AG04450 (cell line): Measurements from ENCODE around the gene YPEL2. TPM values are rescaled to one million over a fixed set of nuclear protein-coding genes. Genes with fewer than 3 reads are reported as not detected.

Experiments used
- CTCF ChIA-PET: fragments of 300-600, 350-600 bp; formaldehyde crosslinking; extraction: SDS; loops from one replicate; lab custom pipeline; 2022; ENCODE audit warnings: antibody characterized with exemption, inconsistent platforms; lab: Charles Lee
- POLR2A ChIA-PET: fragments of 350-600 bp; formaldehyde crosslinking; extraction: SDS; loops from one replicate; lab custom pipeline; 2021; ENCODE audit warnings: antibody characterized with exemption, inconsistent platforms; lab: Yijun Ruan, JAX
- DNase-seq: peaks from one replicate; pipeline ENCODE4 v3.0.0-alpha.2; 2011; ENCODE audit warnings: low read depth, low spot score
- H3K27ac ChIP-seq: one replicate; pipeline ENCODE4 v1.5.1; 2012; ENCODE audit warnings: low read depth, low read length, control low read depth
- H3K27me3 ChIP-seq: one replicate; pipeline ENCODE4 v1.6.0; 2012; ENCODE audit warnings: low read length; ENCODE audit not compliant: control insufficient read depth, insufficient read depth
- H3K4me3 ChIP-seq: 2 replicates; pipeline ENCODE4 v1.5.1; 2011; ENCODE audit warnings: mild to moderate bottlenecking, low read depth, low read length, control low read depth
- H3K9me3 ChIP-seq: 2 replicates; pipeline ENCODE4 v1.5.1; 2012; ENCODE audit warnings: low read length; ENCODE audit not compliant: control insufficient read depth, insufficient read depth
- polyA plus RNA-seq: library from polyadenylated mRNA; depleted of rRNA; stranded (reverse); fragments of >200 nt; gene quantifications from 2 replicates; pipeline ENCODE4 v1.2.3, GENCODE V29; 2011; rRNA removed
- small RNA-seq: library from RNA; depleted of rRNA; stranded (forward); fragments of <200 nt; gene quantifications from one replicate; pipeline ENCODE3, GENCODE V24; 2012; ENCODE audit warnings: low read depth; ENCODE audit not compliant: insufficient read length
- TF ChIP-seq, protein P1 (sequence below): IDR thresholded peaks from 2 replicates; pipeline ENCODE4 v1.5.1; 2011; ENCODE audit warnings: low read depth, low read length, control low read depth, inconsistent platforms

YPEL2 gene
- polyA plus RNA-seq, 1 experiment = 7.7 TPM

GRCh38 chr17:59440757-59441463 is 109.5 kb downstream of the YPEL2 start:
- no peak overlapping the region for H3K27ac ChIP-seq
- POLR2A ChIA-PET = no interaction called here
- CTCF ChIA-PET = interaction anchor here (0.6 to 9.3 kb wide), 31 partner anchors 9 to 239 kb away, joined by 3 to 198 read pairs (median 4); partner anchors contain the start of gene GDPD1
- no peak overlapping the region for H3K4me3 ChIP-seq
- no peaks in the 10 kb centered on the region for H3K9me3 ChIP-seq
- TF ChIP-seq, protein P1, sequence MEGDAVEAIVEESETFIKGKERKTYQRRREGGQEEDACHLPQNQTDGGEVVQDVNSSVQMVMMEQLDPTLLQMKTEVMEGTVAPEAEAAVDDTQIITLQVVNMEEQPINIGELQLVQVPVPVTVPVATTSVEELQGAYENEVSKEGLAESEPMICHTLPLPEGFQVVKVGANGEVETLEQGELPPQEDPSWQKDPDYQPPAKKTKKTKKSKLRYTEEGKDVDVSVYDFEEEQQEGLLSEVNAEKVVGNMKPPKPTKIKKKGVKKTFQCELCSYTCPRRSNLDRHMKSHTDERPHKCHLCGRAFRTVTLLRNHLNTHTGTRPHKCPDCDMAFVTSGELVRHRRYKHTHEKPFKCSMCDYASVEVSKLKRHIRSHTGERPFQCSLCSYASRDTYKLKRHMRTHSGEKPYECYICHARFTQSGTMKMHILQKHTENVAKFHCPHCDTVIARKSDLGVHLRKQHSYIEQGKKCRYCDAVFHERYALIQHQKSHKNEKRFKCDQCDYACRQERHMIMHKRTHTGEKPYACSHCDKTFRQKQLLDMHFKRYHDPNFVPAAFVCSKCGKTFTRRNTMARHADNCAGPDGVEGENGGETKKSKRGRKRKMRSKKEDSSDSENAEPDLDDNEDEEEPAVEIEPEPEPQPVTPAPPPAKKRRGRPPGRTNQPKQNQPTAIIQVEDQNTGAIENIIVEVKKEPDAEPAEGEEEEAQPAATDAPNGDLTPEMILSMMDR = peak; percentile 90
- no peaks in the 10 kb centered on the region for H3K27me3 ChIP-seq
- DNase-seq = peak; percentile 78

DNA sequence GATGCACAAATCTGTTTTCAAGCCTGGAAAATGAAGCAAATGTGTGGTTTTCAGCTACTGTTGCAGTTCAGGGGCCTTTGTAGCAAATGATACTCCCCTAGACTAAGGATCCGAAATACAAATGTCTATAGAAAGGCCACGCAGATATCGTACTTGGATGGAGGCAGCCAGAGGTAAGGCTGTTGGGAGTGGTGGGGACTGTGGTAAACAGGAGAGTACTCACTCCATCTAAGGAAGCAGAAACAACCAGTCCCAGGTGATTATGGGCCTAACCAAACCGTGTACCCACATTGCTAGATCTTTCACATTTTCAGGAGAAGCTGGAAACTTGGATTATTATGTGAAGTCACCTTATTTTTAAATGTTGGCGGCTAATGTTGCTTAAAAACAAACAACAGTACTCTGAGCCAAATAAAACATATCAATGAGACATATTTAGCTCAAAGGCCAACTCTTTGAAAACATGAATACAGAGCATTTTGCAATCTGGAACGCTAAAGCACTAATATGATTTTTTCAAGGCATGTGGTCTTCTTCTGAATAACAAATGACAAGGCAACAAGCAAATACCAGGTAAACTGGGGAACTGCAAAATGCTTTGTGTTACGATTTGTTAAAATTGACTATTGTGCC is 110.1 kb downstream of the YPEL2 start:
- Histone ChIP-seq H3K9me3 (no peaks in the 10 kb centered on the region), H3K4me3 (no peak overlapping the region), H3K27me3 (no peaks in the 10 kb centered on the region), H3K27ac (no peak overlapping the region)
- ChIA-PET CTCF (interaction anchor here (0.6 to 9.3 kb wide), 33 partner anchors 10 to 240 kb away, joined by 3 to 198 read pairs (median 3); partner anchors contain the start of gene GDPD1), POLR2A (no interaction called here)
- TF ChIP-seq, protein P1 = no peak
- DNase-seq = no peak

GRCh38 chr17:59443106-59443505 is 111.7 kb downstream of the YPEL2 start:
- no peak overlapping the region for H3K4me3 ChIP-seq
- H3K27ac ChIP-seq = no peak overlapping the region
- CTCF ChIA-PET = interaction anchor here (0.7 to 9.3 kb wide), 6 partner anchors 11 to 370 kb away, joined by 3 to 198 read pairs (median 12); no protein-coding TSS in a partner anchor
- no peak for DNase-seq
- H3K9me3 ChIP-seq = no peaks in the 10 kb centered on the region
- POLR2A ChIA-PET = no interaction called here
- TF ChIP-seq, protein P1 = no peak
- H3K27me3 ChIP-seq = no peaks in the 10 kb centered on the region

Small RNAs within 50 kb of the gene (small RNA-seq; reads per million reads assigned to genes)
- gene MIR4729 = not detected

Other genes starting within 250 kb of the YPEL2 start
- gene TRIM37, start 224.8 kb upstream of the YPEL2 start, polyA plus RNA-seq = 29.1 and 34.8 TPM in 2 replicates
- gene SKA2, start 176.5 kb upstream of the YPEL2 start, polyA plus RNA-seq = 32.4 and 45.4 TPM in 2 replicates
- 15.0 and 20.2 TPM in 2 replicates for gene PRR11, start 175.9 kb upstream of the YPEL2 start, polyA plus RNA-seq
- 15.7 and 16.6 TPM in 2 replicates for gene SMG8, start 121.6 kb upstream of the YPEL2 start, polyA plus RNA-seq
- gene GDPD1, start 111.1 kb upstream of the YPEL2 start, polyA plus RNA-seq = 1.9 and 2.7 TPM in 2 replicates
- 37.4 and 49.4 TPM in 2 replicates for gene DHX40, start 234.0 kb downstream of the YPEL2 start, polyA plus RNA-seq